H1 (cell line): ENCODE measurements around the gene TDP1. TPM values are rescaled to one million over a fixed set of nuclear protein-coding genes. Genes with fewer than 3 reads are reported as not detected.

Source experiments
- CTCF ChIA-PET: fragments of 300-600 bp; sonication (Branson Sonifier 250); formaldehyde crosslinking; loops from one replicate; lab custom pipeline; 2021; ENCODE audit not compliant: partially characterized antibody; lab: Charles Lee
- POLR2A ChIA-PET: fragments of 300-600 bp; sonication (Branson Sonifier 250); formaldehyde crosslinking; loops from one replicate; lab custom pipeline; 2021; ENCODE audit warnings: inconsistent platforms; ENCODE audit not compliant: partially characterized antibody; lab: Charles Lee
- DNase-seq, 2 experiments: peaks; one replicate each; pipeline versions ENCODE4 v3.0.0 to v3.0.0-alpha.2; 2010 to 2022; ENCODE audit warnings: low spot score in 2 of 2, low read depth in 1 of 2, mixed read lengths in 1 of 2
- FAIRE-seq: peaks from 2 replicates; lab custom pipeline; 2011; peaks lifted over from hg19 to GRCh38; lab: Jason Lieb, UNC
- H2AFZ ChIP-seq: 2 replicates; pipeline ENCODE4 v1.8.1; 2012; ENCODE audit warnings: low read length, inconsistent platforms
- H2AK5ac ChIP-seq: 2 replicates; pipeline ENCODE4 v1.6.1; 2013; ENCODE audit warnings: low read depth, low read length
- H2BK120ac ChIP-seq: replicated peaks from 2 replicates; pipeline ENCODE3; 2013; ENCODE audit warnings: low read depth, low read length, inconsistent platforms
- H2BK12ac ChIP-seq: 2 replicates; pipeline ENCODE4 v1.6.1; 2013; ENCODE audit warnings: low read depth, low read length
- H2BK15ac ChIP-seq: 2 replicates; pipeline ENCODE4 v1.6.1; 2013; ENCODE audit warnings: low read length
- H2BK20ac ChIP-seq: 2 replicates; pipeline ENCODE4 v1.6.1; 2013; ENCODE audit warnings: low read length
- H2BK5ac ChIP-seq: 2 replicates; pipeline ENCODE4 v1.6.1; 2013; ENCODE audit warnings: low read depth, low read length
- H3K14ac ChIP-seq: 2 replicates; pipeline ENCODE4 v1.6.1; 2013; ENCODE audit warnings: inconsistent platforms; ENCODE audit not compliant: insufficient read length
- H3K18ac ChIP-seq: 2 replicates; pipeline ENCODE4 v1.6.1; 2013; ENCODE audit warnings: low read length; ENCODE audit errors: extremely low read depth
- H3K23ac ChIP-seq: 2 replicates; pipeline ENCODE4 v1.6.1; 2013; ENCODE audit warnings: inconsistent platforms; ENCODE audit not compliant: insufficient read length
- H3K23me2 ChIP-seq: 2 replicates; pipeline ENCODE4 v1.6.1; 2013; ENCODE audit warnings: low read depth, low read length
- H3K27ac ChIP-seq: 2 replicates; pipeline ENCODE4 v1.6.1; 2011; ENCODE audit warnings: low read depth, low read length, inconsistent platforms
- H3K27me3 ChIP-seq, 4 experiments: replicated peaks in 1 of 4; 1 replicate in 1 of 4; 2 replicates in 3 of 4; pipeline versions ENCODE4 v1.6.1 to v1.8.1; 2011 to 2013; ENCODE audit warnings: low read length in 3 of 4, mild to moderate bottlenecking in 3 of 4, inconsistent platforms in 2 of 4, mixed read lengths in 2 of 4, moderate library complexity in 1 of 4; ENCODE audit not compliant: control insufficient read depth in 3 of 4, insufficient read depth in 3 of 4; ENCODE audit errors: extremely low read depth in 1 of 4
- H3K36me3 ChIP-seq, 4 experiments: 2 replicates each; pipeline versions ENCODE4 v1.6.1 to v1.8.1; 2011 to 2013; ENCODE audit warnings: mild to moderate bottlenecking in 4 of 4, low read length in 3 of 4, moderate library complexity in 2 of 4, control low read depth in 1 of 4, inconsistent platforms in 1 of 4; ENCODE audit not compliant: insufficient read depth in 4 of 4, control insufficient read depth in 2 of 4
- H3K4ac ChIP-seq: replicated peaks from 2 replicates; pipeline ENCODE3; 2013; ENCODE audit warnings: low read length, low read depth, mixed read lengths, inconsistent platforms; ENCODE audit not compliant: insufficient read length
- H3K4me1 ChIP-seq, 4 experiments: replicated peaks in 1 of 4; 1 replicate in 1 of 4; 2 replicates in 3 of 4; pipeline versions ENCODE4 v1.6.1 to v1.8.1; 2011 to 2013; ENCODE audit warnings: low read length in 3 of 4, inconsistent platforms in 2 of 4, mixed read lengths in 1 of 4; ENCODE audit not compliant: insufficient read depth in 4 of 4, control insufficient read depth in 3 of 4
- H3K4me2 ChIP-seq, 2 experiments: 2 replicates each; pipeline versions ENCODE4 v1.6.1 to v1.8.1; 2011 to 2013; ENCODE audit warnings: low read depth in 2 of 2, low read length in 2 of 2, control low read depth in 1 of 2, inconsistent platforms in 1 of 2, mild to moderate bottlenecking in 1 of 2; ENCODE audit not compliant: insufficient read depth in 1 of 2
- H3K4me3 ChIP-seq, 4 experiments: fragments of 200-600, 300-600 bp in 1 of 4; sonication (generic), shearing (Covaris generic), sonication (Bioruptor Twin) in 1 of 4; 2 replicates each; pipeline versions ENCODE4 v1.5.1 to v1.8.1; 2011 to 2016; ENCODE audit warnings: low read length in 4 of 4, low read depth in 3 of 4, control low read depth in 2 of 4, inconsistent platforms in 2 of 4, mild to moderate bottlenecking in 2 of 4, mixed read lengths in 1 of 4, moderate library complexity in 1 of 4; ENCODE audit not compliant: insufficient read depth in 2 of 4; ENCODE audit errors: extremely low read depth in 1 of 4
- H3K56ac ChIP-seq: replicated peaks from 2 replicates; pipeline ENCODE3; 2013; ENCODE audit warnings: low read depth, mild to moderate bottlenecking, mixed read lengths, low read length, inconsistent platforms; ENCODE audit not compliant: insufficient read length
- H3K79me1 ChIP-seq: 2 replicates; pipeline ENCODE4 v1.6.1; 2013; ENCODE audit warnings: low read depth, low read length, control low read depth
- H3K79me2 ChIP-seq, 2 experiments: 2 replicates each; pipeline versions ENCODE4 v1.6.1 to v1.8.1; 2012 to 2013; ENCODE audit warnings: low read length in 2 of 2, mild to moderate bottlenecking in 2 of 2, inconsistent platforms in 1 of 2; ENCODE audit not compliant: insufficient read depth in 2 of 2, control insufficient read depth in 1 of 2
- H3K9ac ChIP-seq, 4 experiments: replicated peaks in 1 of 4; 1 replicate in 1 of 4; 2 replicates in 3 of 4; pipeline versions ENCODE4 v1.6.1 to v1.8.1; 2011 to 2013; ENCODE audit warnings: low read depth in 3 of 4, low read length in 3 of 4, control low read depth in 2 of 4, mild to moderate bottlenecking in 2 of 4, moderate library complexity in 2 of 4, inconsistent platforms in 1 of 4; ENCODE audit errors: extremely low read depth in 1 of 4
- H3K9me3 ChIP-seq, 2 experiments: 2 replicates each; pipeline versions ENCODE4 v1.6.1 to v1.8.1; 2012 to 2013; ENCODE audit warnings: mild to moderate bottlenecking in 2 of 2, moderate library complexity in 2 of 2, control low read depth in 1 of 2, inconsistent platforms in 1 of 2, low read depth in 1 of 2, low read length in 1 of 2, mixed read lengths in 1 of 2; ENCODE audit not compliant: insufficient read depth in 2 of 2
- H4K20me1 ChIP-seq, 2 experiments: replicated peaks in 1 of 2; 2 replicates each; pipeline versions ENCODE3 to v1.8.1; 2011 to 2013; ENCODE audit warnings: inconsistent platforms in 2 of 2, low read length in 2 of 2, mild to moderate bottlenecking in 1 of 2; ENCODE audit not compliant: insufficient read depth in 2 of 2, control insufficient read depth in 1 of 2
- H4K5ac ChIP-seq: 2 replicates; pipeline ENCODE4 v1.6.1; 2013; ENCODE audit warnings: low read length, low read depth, mixed read lengths, inconsistent platforms; ENCODE audit not compliant: insufficient read length
- H4K8ac ChIP-seq: 2 replicates; pipeline ENCODE4 v1.8.0; 2013; ENCODE audit warnings: mild to moderate bottlenecking, moderate library complexity, low read length, inconsistent platforms; ENCODE audit not compliant: insufficient read depth; ENCODE audit errors: extremely low read depth
- H4K91ac ChIP-seq: replicated peaks from 2 replicates; pipeline ENCODE3; 2013; ENCODE audit warnings: low read length, mixed read lengths, inconsistent platforms; ENCODE audit not compliant: insufficient read length
- BCL11A ChIP-seq, 2 experiments: IDR thresholded peaks; one replicate each; pipeline ENCODE4 v1.6.1; 2011; ENCODE audit warnings: low read depth in 2 of 2, low read length in 2 of 2, mild to moderate bottlenecking in 2 of 2
- EZH2 ChIP-seq: fragments of 200-600 bp; sonication (generic); IDR thresholded peaks from 2 replicates; pipeline ENCODE4 v1.7.1; 2012; ENCODE audit warnings: low read depth, mild to moderate bottlenecking, moderate library complexity, low read length, inconsistent platforms; ENCODE audit not compliant: severe bottlenecking
- GTF2F1 ChIP-seq: IDR thresholded peaks from 2 replicates; pipeline ENCODE4 v1.6.1; 2012; ENCODE audit warnings: low read depth, low read length, improper control_type of control experiment, borderline replicate concordance
- KDM5A ChIP-seq: fragments of 200-600 bp; IDR thresholded peaks from 2 replicates; pipeline ENCODE4 v1.7.1; 2012; ENCODE audit warnings: mild to moderate bottlenecking, low read length, inconsistent platforms, mixed read lengths
- NRF1 ChIP-seq: IDR thresholded peaks from 2 replicates; pipeline ENCODE4 v1.6.1; 2011; ENCODE audit warnings: mild to moderate bottlenecking, low read depth, low read length, improper control_type of control experiment
- SAP30 ChIP-seq: fragments of 300-600 bp; sonication (generic); IDR thresholded peaks from 2 replicates; pipeline ENCODE4 v1.7.1; 2012; ENCODE audit warnings: low read length, moderate library complexity, mild to moderate bottlenecking, inconsistent platforms; ENCODE audit not compliant: insufficient read depth, insufficient replicate concordance
- ZNF274 ChIP-seq: IDR thresholded peaks from 2 replicates; pipeline ENCODE4 v1.7.0; 2012; ENCODE audit warnings: low read length, borderline replicate concordance; ENCODE audit errors: extremely low read depth
- WGBS, 2 experiments: shearing (Covaris generic) in 1 of 2; methylation state at CpG; one replicate each; pipeline versions ENCODE4 v1.1.6 to v1.1.7; 2013 to 2015; ENCODE audit warnings: low lambda C conversion rate in 2 of 2, mixed read lengths in 2 of 2, inconsistent platforms in 1 of 2, low coverage in 1 of 2, missing lambda C conversion rate in 1 of 2; ENCODE audit not compliant: insufficient replicate concordance in 2 of 2, insufficient coverage in 1 of 2, insufficient read length in 1 of 2; ENCODE audit errors: extremely low coverage in 1 of 2, missing lambda C conversion rate in 1 of 2; 5-methylcytosine and 5-hydroxymethylcytosine counted together
- polyA plus RNA-seq, 7 experiments: library from polyadenylated mRNA; depleted of rRNA in 3 of 7; stranded (reverse) in 5 of 7; unstranded in 2 of 7; fragments of >200 nt in 5 of 7; fragments of 200-250 nt in 2 of 7; gene quantifications; 1 replicate in 5 of 7; 2 replicates in 1 of 7; 4 replicates in 1 of 7; pipeline versions ENCODE4 v1.2.1 to v1.2.3, GENCODE V29; 2011 to 2013; ENCODE audit warnings: missing spikeins in 2 of 7, mixed read lengths in 2 of 7
- total RNA-seq: library from RNA; stranded (reverse); fragmentation: NEBNext Ultra II Directional; extraction: Animal tissue kit (Norgen Biotek cat#: 25700); gene quantifications from 2 replicates; pipeline ENCODE4 v1.2.1, GENCODE V29; 2021
- TF ChIP-seq, protein P1 (sequence below), 3 experiments: IDR thresholded peaks; 1 replicate in 2 of 3; 2 replicates in 1 of 3; pipeline versions ENCODE4 v1.5.1 to v1.6.1; 2011; ENCODE audit warnings: low read length in 3 of 3, mild to moderate bottlenecking in 3 of 3, inconsistent platforms in 2 of 3, low read depth in 1 of 3, moderate library complexity in 1 of 3; ENCODE audit not compliant: insufficient read depth in 1 of 3; ENCODE audit errors: control extremely low read depth in 1 of 3
- TF ChIP-seq, protein P2 (sequence below): IDR thresholded peaks from 2 replicates; pipeline ENCODE4 v1.6.1; 2012; ENCODE audit warnings: inconsistent platforms

The TDP1 gene
- total and polyA plus RNA-seq, 2 of the 8 experiments (the other 6 are each of a cell fraction or from before 2014, with no cell fraction given), result 32.2 to 69.9 TPM

GRCh38 chr14:90042496-90043252, 86.9 kb downstream of the TDP1 start:
- no peaks in the 10 kb centered on the region for H3K23me2 ChIP-seq
- H4K20me1 ChIP-seq, result peaks cover 0 to 8% of the 10 kb centered on the region in 2 experiments
- DNase-seq (no peak), FAIRE-seq (no peak)
- H3K4ac ChIP-seq, result no peak overlapping the region
- H3K9ac ChIP-seq, result no peak overlapping the region
- no peaks in the 10 kb centered on the region for H3K79me2 ChIP-seq
- H2BK15ac ChIP-seq, result no peak overlapping the region
- H2BK12ac ChIP-seq, result no peak overlapping the region
- H3K23ac ChIP-seq, result no peak overlapping the region
- POLR2A ChIA-PET, result no interaction called here
- no peak overlapping the region for H4K5ac ChIP-seq
- no peak overlapping the region for H2BK5ac ChIP-seq
- H3K18ac ChIP-seq, result no peak overlapping the region
- WGBS, 2 experiments, result 92% methylated on average over 9 of the region's 9 CpGs; no CpG with 5 or more reads in 1 of the 2 experiments
- no peaks in the 10 kb centered on the region for H3K9me3 ChIP-seq
- no peak overlapping the region for H2BK20ac ChIP-seq
- CTCF ChIA-PET, result interaction anchor here (0.7 kb wide), 1 partner anchor 20 kb away, joined by 3 read pairs; no protein-coding TSS in a partner anchor
- H3K56ac ChIP-seq, result no peak overlapping the region
- no peak overlapping the region for H2AFZ ChIP-seq
- H3K14ac ChIP-seq, result no peak overlapping the region
- no peaks in the 10 kb centered on the region for H3K27me3 ChIP-seq
- no peak overlapping the region for H2BK120ac ChIP-seq
- H4K91ac ChIP-seq, result no peak overlapping the region
- peaks cover 0 to 4% (median 0%) of the 10 kb centered on the region in 4 experiments; a peak in 1 of 8 replicates for H3K36me3 ChIP-seq
- H3K4me2 ChIP-seq, result no peak overlapping the region
- H3K4me3 ChIP-seq, result no peak overlapping the region
- H3K4me1 ChIP-seq, result no peaks in the 10 kb centered on the region
- no peaks in the 10 kb centered on the region for H3K79me1 ChIP-seq
- H4K8ac ChIP-seq, result no peak overlapping the region
- no peak overlapping the region for H2AK5ac ChIP-seq
- H3K27ac ChIP-seq, result no peak overlapping the region
- TF ChIP-seq NRF1 (no peak), EZH2 (no peak), BCL11A (IDR thresholded peaks at IDR 0.05; ENCODE audit: low read depth in 2 of 2, low read length in 2 of 2) (no peak), GTF2F1 (no peak), KDM5A (no peak), ZNF274 (no peak), SAP30 (no peak)
- TF ChIP-seq, protein P1, sequence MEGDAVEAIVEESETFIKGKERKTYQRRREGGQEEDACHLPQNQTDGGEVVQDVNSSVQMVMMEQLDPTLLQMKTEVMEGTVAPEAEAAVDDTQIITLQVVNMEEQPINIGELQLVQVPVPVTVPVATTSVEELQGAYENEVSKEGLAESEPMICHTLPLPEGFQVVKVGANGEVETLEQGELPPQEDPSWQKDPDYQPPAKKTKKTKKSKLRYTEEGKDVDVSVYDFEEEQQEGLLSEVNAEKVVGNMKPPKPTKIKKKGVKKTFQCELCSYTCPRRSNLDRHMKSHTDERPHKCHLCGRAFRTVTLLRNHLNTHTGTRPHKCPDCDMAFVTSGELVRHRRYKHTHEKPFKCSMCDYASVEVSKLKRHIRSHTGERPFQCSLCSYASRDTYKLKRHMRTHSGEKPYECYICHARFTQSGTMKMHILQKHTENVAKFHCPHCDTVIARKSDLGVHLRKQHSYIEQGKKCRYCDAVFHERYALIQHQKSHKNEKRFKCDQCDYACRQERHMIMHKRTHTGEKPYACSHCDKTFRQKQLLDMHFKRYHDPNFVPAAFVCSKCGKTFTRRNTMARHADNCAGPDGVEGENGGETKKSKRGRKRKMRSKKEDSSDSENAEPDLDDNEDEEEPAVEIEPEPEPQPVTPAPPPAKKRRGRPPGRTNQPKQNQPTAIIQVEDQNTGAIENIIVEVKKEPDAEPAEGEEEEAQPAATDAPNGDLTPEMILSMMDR (IDR thresholded peaks at IDR 0.05; ENCODE audit: control extremely low read depth in 1 of 3, insufficient read depth in 1 of 3, low read depth in 1 of 3, low read length in 3 of 3), result no peak
- TF ChIP-seq, protein P2, sequence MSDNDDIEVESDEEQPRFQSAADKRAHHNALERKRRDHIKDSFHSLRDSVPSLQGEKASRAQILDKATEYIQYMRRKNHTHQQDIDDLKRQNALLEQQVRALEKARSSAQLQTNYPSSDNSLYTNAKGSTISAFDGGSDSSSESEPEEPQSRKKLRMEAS, result no peak
